Measurements from ENCODE around the gene WFDC10B.
"Not testable (repeated sequence)": the region's sequence is repeated elsewhere in the genome, so short reads cannot be mapped to it uniquely, and the experiment has no call there.

WFDC10B gene

GRCh38 chr20:45646875-45647274 is 57.9 kb downstream of the WFDC10B start:
- no peak for DNase-seq

- DNase-seq = not testable (repeated sequence)
Measured at GRCh38 chr20:45645869-45646268, 59.0 kb downstream of the WFDC10B start.

GRCh38 chr20:45641076-45641475 is 63.7 kb downstream of the WFDC10B start:
- not testable (repeated sequence) for DNase-seq

DNA sequence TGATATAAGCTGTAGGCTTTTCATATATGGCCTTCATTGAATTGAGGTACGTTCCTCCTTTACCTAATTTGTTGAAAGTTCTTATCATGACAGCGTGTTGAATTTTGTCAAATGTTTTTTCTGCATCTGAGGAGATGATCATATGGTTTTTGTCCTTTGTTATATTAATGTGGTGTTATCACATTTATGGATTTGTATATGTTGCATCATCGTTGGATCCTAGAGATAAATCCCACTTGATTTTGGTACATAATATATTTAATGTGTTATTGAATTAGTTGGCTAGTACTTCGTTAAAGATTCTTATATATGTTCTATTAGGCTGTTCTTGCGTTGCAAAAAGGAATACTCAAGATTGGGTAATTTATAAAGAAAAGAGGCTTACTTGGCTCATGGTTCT is 65.1 kb downstream of the WFDC10B start:
- no peak for DNase-seq

- DNase-seq = no peak
Measured at GRCh38 chr20:45636513-45636912, 68.3 kb downstream of the WFDC10B start.

Measured in right forelimb (tissue), 1 donor.